GM12891 (cell line): Measurements from ENCODE around the gene LEMD3.

Experiments
- POLR2A ChIP-seq: IDR thresholded peaks from 2 replicates; pipeline ENCODE4 v1.6.1; 2011; ENCODE audit warnings: low read depth, low read length, control low read depth
- POLR2AphosphoS5 ChIP-seq: IDR thresholded peaks from 2 replicates; pipeline ENCODE4 v1.6.1; 2011; ENCODE audit warnings: low read depth, low read length, control low read depth
- SPI1 ChIP-seq: IDR thresholded peaks from 2 replicates; pipeline ENCODE4 v1.6.1; 2011; ENCODE audit warnings: low read depth, low read length, control low read depth

- TF ChIP-seq POLR2A, result no peak
- no peak for TF ChIP-seq POLR2AphosphoS5
- no peak for TF ChIP-seq SPI1
Measured at GRCh38 chr12:65208964-65209654, 39.7 kb downstream of the LEMD3 start.
